Activated naive CD4-positive, alpha-beta T cell treated with anti-CD3 and anti-CD28 coated beads for 36 hours (primary cell): ENCODE results near the gene NCBP2. TPM values are rescaled to one million over a fixed set of nuclear protein-coding genes. Genes with fewer than 3 reads are reported as not detected.
A peak's percentile ranks its signal among the peaks of the same experiment; 100 is the strongest.

Source experiments
- CTCF ChIA-PET: fragments of 350-600 bp; sonication (Branson Sonifier 250); formaldehyde crosslinking; loops from one replicate; lab custom pipeline; 2021; ENCODE audit warnings: antibody characterized with exemption; lab: Charles Lee
- DNase-seq: peaks from one replicate; pipeline ENCODE4 v3.0.0-alpha.2; 2020
- H3K27ac Mint-ChIP-seq: one replicate; pipeline ENCODE4 v1.8.0; 2021; ENCODE audit warnings: mild to moderate bottlenecking, mixed read lengths
- H3K27me3 Mint-ChIP-seq: one replicate; pipeline ENCODE4 v1.8.0; 2021; ENCODE audit warnings: low read depth, mixed read lengths
- H3K36me3 Mint-ChIP-seq: one replicate; pipeline ENCODE4 v1.8.0; 2021; ENCODE audit warnings: low read depth, mixed read lengths
- H3K4me1 Mint-ChIP-seq: one replicate; pipeline ENCODE4 v1.8.0; 2021; ENCODE audit warnings: low read depth, mixed read lengths
- H3K4me3 Mint-ChIP-seq: one replicate; pipeline ENCODE4 v1.8.0; 2021; ENCODE audit warnings: mild to moderate bottlenecking, moderate library complexity, mixed read lengths
- H3K9me3 Mint-ChIP-seq: one replicate; pipeline ENCODE4 v1.8.0; 2021; ENCODE audit warnings: mixed read lengths
- intact Hi-C: fragments of 100-400 bp; cut with micrococcal nuclease; formaldehyde crosslinking; loops from one replicate; pipeline ENCODE4 v1.15.1; 2023
- total RNA-seq, 2 experiments: library from RNA; stranded (reverse); gene quantifications; one replicate each; pipeline ENCODE4 v1.2.3, GENCODE V29; 2021

NCBP2 gene
- total RNA-seq, 2 experiments from 2014 or later, result 91.7 to 98.3 TPM

DNA sequence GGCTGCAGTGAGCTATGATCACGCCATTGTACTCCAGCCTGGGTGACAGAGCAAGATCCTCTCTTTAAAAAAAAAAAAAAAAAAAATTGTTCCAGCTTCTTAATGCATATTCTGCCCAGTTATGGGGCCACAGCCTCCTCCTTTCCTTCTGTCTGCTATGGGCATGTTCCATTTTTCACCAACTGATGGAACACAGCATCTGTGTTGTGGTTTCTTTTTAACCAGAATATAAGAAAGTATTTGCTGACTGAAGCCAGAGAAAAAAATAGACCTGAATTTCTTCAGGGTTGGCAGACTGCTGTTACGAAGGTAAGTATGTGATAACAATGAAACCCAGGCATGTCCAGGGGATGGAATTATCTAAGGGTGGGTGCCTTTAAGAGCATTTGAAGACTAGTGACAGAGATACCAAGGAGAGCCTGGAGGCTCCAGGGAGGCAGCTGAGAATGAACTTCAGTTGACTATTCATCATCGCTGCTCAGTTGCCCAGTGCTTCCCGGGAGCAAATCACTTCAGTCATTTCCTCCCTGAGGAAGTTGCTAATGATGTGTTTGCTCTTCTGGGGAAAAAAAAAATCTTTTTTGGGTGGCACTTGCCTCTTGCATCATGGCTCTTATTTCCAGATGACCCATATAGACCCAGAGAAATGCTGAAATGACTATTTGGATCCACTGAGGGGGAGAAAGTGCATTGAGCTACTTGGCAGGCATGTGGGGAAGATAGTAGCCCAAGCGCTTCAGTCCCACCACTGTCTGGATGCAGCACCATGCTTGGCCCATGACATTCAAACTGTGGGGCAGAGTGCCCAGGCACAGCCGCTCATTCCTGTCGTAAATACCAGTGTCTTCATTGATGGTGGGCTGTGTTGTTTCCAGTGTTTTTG is 14.5 kb downstream of the NCBP2 start:
- Mint-ChIP-seq H3K27me3 (no peaks in the 10 kb centered on the region), H3K9me3 (no peaks in the 10 kb centered on the region), H3K4me1 (peaks cover 3% of the 10 kb centered on the region), H3K36me3 (peaks cover 10% of the 10 kb centered on the region), H3K4me3 (no peak overlapping the region), H3K27ac (peak overlapping the region; percentile 44)
- CTCF ChIA-PET, result interaction anchor here (0.6 kb wide), 2 partner anchors 11 to 396 kb away, joined by 3 to 4 read pairs; no protein-coding TSS in a partner anchor
- no peak for DNase-seq
- intact Hi-C loops, result no loop called here

DNA sequence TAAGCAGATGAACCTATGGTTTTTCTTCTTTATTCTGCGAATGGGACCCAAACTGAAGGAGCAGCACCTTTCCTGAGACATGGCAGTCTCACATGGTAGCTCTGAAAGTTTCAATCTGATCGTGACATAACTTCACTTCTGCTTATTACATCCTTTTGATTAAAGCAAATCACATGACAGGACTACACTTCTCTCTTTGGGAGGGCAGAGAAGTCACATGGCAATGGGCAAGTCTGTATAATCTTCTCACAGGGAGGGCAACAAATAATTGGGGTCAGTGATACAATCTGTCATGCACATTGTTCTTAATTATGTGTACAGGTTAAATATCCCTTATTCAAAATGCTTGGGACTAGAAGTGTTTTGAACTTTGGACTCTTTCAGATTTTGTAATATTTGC is 21.6 kb downstream of the NCBP2 start:
- no peaks in the 10 kb centered on the region for H3K4me1 Mint-ChIP-seq
- H3K27me3 Mint-ChIP-seq, result no peaks in the 10 kb centered on the region
- H3K4me3 Mint-ChIP-seq, result no peak overlapping the region
- peaks cover 13% of the 10 kb centered on the region for H3K36me3 Mint-ChIP-seq
- no peak for DNase-seq
- no peak overlapping the region for H3K27ac Mint-ChIP-seq
- CTCF ChIA-PET, result interaction anchor here (0.9 kb wide), 1 partner anchor 84 kb away, joined by 3 read pairs; no protein-coding TSS in a partner anchor
- no peaks in the 10 kb centered on the region for H3K9me3 Mint-ChIP-seq
- intact Hi-C loops, result no loop called here

DNA sequence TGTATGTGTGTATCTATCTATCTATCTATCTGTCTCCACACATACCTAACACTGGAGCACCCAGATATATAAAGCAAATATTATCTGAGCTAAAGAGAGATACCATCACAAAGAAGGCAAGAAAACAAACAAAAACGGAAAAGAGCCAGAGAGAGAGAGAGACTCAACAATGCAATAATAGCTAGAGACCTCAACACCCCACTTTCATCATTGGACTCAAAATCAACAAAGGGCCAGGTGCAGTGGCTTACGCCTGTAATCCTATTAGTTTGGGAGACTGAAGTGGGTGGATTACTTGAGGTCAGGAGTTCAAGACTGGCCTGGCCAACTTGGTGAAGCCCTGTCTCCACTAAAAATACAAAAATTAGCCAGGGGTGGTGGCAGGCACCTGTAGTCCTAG is 23.4 kb downstream of the NCBP2 start:
- Mint-ChIP-seq H3K27me3 (no peaks in the 10 kb centered on the region), H3K27ac (no peak overlapping the region), H3K4me3 (no peak overlapping the region), H3K9me3 (no peaks in the 10 kb centered on the region), H3K36me3 (peaks cover 29% of the 10 kb centered on the region), H3K4me1 (no peaks in the 10 kb centered on the region)
- no peak for DNase-seq
- CTCF ChIA-PET, result interaction anchor here (0.7 kb wide), 1 partner anchor 652 kb away, joined by 3 read pairs; no protein-coding TSS in a partner anchor
- intact Hi-C loops, result no loop called here

DNA sequence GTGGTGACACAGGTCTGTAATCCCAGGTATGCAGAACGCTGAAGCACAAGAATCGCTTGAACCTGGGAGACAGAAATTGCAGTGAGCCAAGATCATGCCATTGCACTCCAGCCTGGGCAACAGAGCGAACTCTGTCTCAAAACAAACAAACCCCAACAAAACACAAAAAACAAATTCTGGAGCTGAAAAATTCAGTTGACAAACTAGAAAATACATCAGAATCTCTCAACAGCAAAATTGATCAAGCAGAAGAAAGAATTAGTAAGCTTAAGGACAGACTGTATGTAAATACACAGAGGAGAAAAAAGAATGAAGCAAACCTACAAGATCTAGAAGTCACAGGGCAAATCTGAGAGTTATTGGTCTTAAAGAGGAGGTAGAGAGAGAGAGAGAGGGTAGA is 25.3 kb downstream of the NCBP2 start:
- DNase-seq, result no peak
- CTCF ChIA-PET, result interaction anchor here (1.2 kb wide), 1 partner anchor 25 kb away, joined by 3 read pairs; the partner anchor contains the start of gene NCBP2
- no peaks in the 10 kb centered on the region for H3K27me3 Mint-ChIP-seq
- intact Hi-C loops, result no loop called here
- no peak overlapping the region for H3K27ac Mint-ChIP-seq
- no peaks in the 10 kb centered on the region for H3K9me3 Mint-ChIP-seq
- no peaks in the 10 kb centered on the region for H3K4me1 Mint-ChIP-seq
- H3K4me3 Mint-ChIP-seq, result no peak overlapping the region
- peaks cover 30% of the 10 kb centered on the region for H3K36me3 Mint-ChIP-seq

DNA sequence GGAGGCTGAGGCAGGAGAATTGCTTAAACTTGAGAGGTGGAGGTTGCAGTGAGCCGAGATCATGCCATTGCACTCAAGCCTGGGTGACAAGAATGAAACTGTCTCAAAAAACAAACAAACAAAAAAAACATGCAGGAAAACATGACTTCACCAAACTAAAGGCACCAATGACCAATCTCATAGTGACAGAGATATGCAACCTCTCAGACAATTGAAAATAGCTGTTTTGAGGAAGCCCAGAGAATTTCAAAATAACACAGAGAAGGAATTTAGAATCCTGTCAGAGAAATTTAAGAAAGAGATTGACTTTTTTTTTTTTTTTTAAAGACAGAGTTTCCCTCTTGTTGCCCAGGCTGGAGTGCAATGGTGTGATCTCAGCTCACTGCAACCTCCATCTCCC is 26.1 kb downstream of the NCBP2 start:
- H3K4me3 Mint-ChIP-seq, result no peak overlapping the region
- no peak for DNase-seq
- intact Hi-C loops, result no loop called here
- no peaks in the 10 kb centered on the region for H3K4me1 Mint-ChIP-seq
- CTCF ChIA-PET, result no interaction called here
- no peak overlapping the region for H3K27ac Mint-ChIP-seq
- H3K9me3 Mint-ChIP-seq, result no peaks in the 10 kb centered on the region
- H3K27me3 Mint-ChIP-seq, result no peaks in the 10 kb centered on the region
- H3K36me3 Mint-ChIP-seq, result peaks cover 30% of the 10 kb centered on the region

DNA sequence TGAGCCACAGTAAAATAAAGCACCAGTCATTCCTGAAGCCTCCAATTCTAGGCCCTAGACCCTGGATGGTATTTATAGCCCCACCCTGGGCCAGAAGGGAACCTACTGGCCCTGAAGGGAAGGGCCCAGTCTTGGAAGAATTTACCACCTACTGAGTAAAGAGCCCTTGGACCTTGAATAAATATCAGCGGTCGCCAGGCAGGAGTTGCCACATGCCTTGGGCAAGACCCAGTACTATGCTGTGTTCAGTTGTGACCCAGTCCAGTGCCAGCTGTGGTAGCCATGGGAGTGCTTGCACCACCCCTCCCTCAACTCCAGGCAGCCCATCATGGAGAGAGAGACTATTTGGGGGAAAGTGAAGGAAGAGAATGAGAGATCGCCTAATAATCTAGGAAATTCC is 27.0 kb downstream of the NCBP2 start:
- Mint-ChIP-seq H3K4me1 (no peaks in the 10 kb centered on the region), H3K9me3 (no peaks in the 10 kb centered on the region), H3K4me3 (no peak overlapping the region), H3K27me3 (no peaks in the 10 kb centered on the region), H3K36me3 (peaks cover 31% of the 10 kb centered on the region), H3K27ac (no peak overlapping the region)
- CTCF ChIA-PET, result no interaction called here
- no peak for DNase-seq
- intact Hi-C loops, result no loop called here

DNA sequence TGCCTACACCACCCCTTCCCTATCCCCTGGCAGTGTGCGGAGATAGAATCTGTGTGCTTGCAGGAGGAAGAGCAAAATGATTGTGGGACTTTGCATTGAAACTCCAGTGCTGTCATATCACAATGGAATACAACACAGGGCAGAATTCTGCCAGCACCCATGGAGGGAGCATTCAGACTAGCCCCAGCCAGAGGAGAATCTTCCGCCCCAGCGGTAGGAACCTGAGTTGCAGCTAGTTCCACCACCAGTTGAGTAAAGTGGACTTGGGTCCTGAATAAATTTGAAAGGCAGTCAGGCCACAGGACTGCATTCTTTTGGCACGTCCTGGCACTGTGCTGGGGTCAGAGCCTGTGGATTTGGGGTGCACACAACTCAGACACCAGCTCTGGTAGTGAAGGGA is 27.5 kb downstream of the NCBP2 start:
- CTCF ChIA-PET, result no interaction called here
- Mint-ChIP-seq H3K27me3 (no peaks in the 10 kb centered on the region), H3K27ac (no peak overlapping the region), H3K4me3 (no peak overlapping the region), H3K36me3 (peaks cover 31% of the 10 kb centered on the region), H3K4me1 (no peaks in the 10 kb centered on the region), H3K9me3 (no peaks in the 10 kb centered on the region)
- no peak for DNase-seq
- intact Hi-C loops, result no loop called here

DNA sequence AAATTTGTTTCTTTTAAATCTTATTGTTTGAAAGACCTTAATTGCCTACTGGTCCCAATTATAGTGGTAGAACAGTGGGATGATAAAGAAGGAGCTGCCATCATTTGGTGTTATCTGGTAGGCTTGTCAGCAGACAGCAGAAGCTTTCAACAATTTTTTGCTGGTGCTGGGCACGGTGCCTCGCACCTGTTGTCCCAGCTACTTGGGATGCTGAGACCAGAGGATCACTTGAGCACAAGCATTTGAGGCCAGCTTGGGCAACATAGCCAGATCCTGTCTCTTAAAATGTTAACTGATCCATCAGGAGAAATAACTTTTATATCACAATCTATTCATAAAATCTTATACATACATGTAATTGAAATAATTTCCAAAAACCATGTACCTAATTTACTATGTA is 38.6 kb downstream of the NCBP2 start:
- peaks cover 30% of the 10 kb centered on the region for H3K36me3 Mint-ChIP-seq
- DNase-seq, result no peak
- intact Hi-C loops, result no loop called here
- H3K27ac Mint-ChIP-seq, result no peak overlapping the region
- no peaks in the 10 kb centered on the region for H3K9me3 Mint-ChIP-seq
- H3K4me1 Mint-ChIP-seq, result no peaks in the 10 kb centered on the region
- no peak overlapping the region for H3K4me3 Mint-ChIP-seq
- CTCF ChIA-PET, result interaction anchor here (0.7 kb wide), 1 partner anchor 533 kb away, joined by 3 read pairs; no protein-coding TSS in a partner anchor
- no peaks in the 10 kb centered on the region for H3K27me3 Mint-ChIP-seq

DNA sequence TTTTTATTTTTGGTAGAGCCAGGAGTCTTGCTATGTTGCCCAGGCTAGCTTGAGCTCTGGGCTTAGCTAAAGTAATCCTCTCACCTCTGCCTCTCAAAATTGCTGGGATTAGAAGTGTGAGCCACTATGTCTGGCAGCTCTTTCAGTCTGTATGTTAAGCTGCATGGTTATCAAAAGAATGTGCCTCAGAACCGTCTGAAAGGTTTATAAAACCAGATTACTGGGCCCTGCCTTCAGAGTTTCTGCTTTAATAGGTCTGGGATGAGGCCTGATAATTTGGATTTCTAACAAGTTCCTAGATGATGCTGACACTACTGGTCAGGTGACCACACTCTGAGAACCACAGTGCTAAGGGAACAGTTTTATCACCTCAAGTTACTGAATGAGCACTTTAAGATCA is 40.0 kb downstream of the NCBP2 start:
- peaks cover 24% of the 10 kb centered on the region for H3K36me3 Mint-ChIP-seq
- CTCF ChIA-PET, result interaction anchor here (1.1 kb wide), 1 partner anchor 65 kb away, joined by 3 read pairs; no protein-coding TSS in a partner anchor

DNA sequence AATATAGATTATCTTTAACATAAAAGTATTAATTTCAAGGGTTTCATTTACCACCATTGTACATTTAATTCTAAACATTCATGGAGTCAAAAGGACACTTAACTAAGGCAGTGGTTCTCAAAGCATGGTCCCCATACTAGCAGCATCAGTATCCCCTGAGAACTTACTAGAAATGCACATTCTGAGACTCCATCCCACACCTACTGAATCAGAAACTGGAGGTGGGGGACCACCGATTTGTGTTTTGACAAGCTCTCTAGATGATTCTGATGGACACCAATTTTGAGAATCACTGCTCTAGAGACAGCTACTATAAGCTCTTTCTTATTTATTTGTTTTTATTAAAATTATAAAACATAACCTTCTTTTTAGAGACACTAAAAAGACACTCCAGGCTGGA is 40.6 kb downstream of the NCBP2 start:
- Mint-ChIP-seq H3K4me3 (no peak overlapping the region), H3K4me1 (no peaks in the 10 kb centered on the region), H3K27ac (no peak overlapping the region), H3K9me3 (no peaks in the 10 kb centered on the region), H3K36me3 (peaks cover 21% of the 10 kb centered on the region), H3K27me3 (no peaks in the 10 kb centered on the region)
- intact Hi-C loops, result no loop called here
- no peak for DNase-seq
- CTCF ChIA-PET, result interaction anchor here (1.1 kb wide), 1 partner anchor 64 kb away, joined by 3 read pairs; no protein-coding TSS in a partner anchor

More for the DNA sequence above, 40.0 kb downstream of the NCBP2 start:
- Mint-ChIP-seq H3K4me1 (no peaks in the 10 kb centered on the region), H3K27ac (no peak overlapping the region), H3K27me3 (no peaks in the 10 kb centered on the region), H3K4me3 (no peak overlapping the region), H3K9me3 (no peaks in the 10 kb centered on the region)
- intact Hi-C loops, result no loop called here
- no peak for DNase-seq

DNA sequence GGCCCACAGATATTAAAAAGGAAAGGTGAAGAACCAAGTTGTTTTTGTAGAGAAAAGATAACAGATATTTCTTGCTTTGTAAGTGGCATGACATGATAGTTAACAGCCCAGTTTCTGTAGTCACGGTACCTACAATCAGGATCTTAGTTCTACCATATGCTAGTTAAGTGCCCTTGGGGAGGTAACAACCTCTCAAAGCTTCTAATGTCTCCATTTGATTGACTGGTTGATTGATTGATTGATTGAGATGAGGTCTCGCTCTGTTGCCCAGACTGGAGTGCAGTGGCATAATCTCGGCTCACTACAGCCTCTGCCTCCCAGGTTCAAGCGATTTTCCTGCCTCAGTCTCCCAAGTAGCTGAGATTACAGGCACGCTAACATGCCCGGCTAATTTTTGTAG is 46.1 kb downstream of the NCBP2 start:
- H3K27ac Mint-ChIP-seq, result no peak overlapping the region
- no peak overlapping the region for H3K4me3 Mint-ChIP-seq
- no peak for DNase-seq
- peaks cover 2% of the 10 kb centered on the region for H3K36me3 Mint-ChIP-seq
- H3K4me1 Mint-ChIP-seq, result peaks cover 6% of the 10 kb centered on the region
- intact Hi-C loops, result no loop called here
- H3K27me3 Mint-ChIP-seq, result no peaks in the 10 kb centered on the region
- H3K9me3 Mint-ChIP-seq, result no peaks in the 10 kb centered on the region
- CTCF ChIA-PET, result no interaction called here

DNA sequence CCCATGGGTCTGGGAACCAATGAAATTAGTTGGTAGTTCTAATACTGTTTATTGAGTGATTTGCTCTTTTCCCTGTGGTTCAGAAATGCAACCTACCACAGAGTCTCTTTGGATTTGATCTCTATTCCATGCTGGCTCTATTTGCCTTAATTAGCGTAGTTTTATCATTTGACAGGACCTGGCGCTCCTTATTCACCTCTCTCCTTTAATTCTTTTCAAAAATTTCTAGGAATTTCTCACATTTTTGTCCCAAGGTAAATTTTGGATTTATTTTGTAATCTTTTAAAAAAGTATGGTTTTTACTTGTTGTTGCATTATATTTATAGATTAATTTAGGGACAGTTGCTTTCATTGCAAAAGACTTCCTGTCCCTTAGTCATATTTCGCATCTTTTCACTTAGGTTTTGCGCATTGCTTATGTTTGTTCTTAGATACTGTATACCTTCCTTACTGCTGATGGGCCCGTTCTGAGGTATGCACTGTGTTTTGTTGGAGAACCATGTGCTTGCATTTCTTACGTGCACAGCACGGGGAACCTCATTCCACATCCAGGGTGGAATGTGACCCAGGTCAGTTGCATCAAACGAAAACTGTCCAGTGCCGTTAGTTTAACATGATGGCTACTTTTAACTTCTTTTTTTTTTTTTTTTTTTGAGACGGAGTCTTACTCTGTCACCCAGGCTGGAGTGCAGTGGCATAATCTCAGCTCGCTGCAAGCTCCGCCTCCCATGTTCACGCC is 47.6 kb downstream of the NCBP2 start:
- Mint-ChIP-seq H3K4me1 (peaks cover 10% of the 10 kb centered on the region), H3K27me3 (no peaks in the 10 kb centered on the region), H3K9me3 (no peaks in the 10 kb centered on the region), H3K27ac (no peak overlapping the region), H3K4me3 (no peak overlapping the region), H3K36me3 (peaks cover 2% of the 10 kb centered on the region)
- DNase-seq, result no peak
- CTCF ChIA-PET, result interaction anchor here (0.6 kb wide), 1 partner anchor 342 kb away, joined by 4 read pairs; no protein-coding TSS in a partner anchor
- intact Hi-C loops, result no loop called here
